GM19193 (cell line): Measurements from ENCODE around the gene EFHD2.

Experiments used
- POLR2A ChIP-seq: IDR thresholded peaks from 4 replicates; pipeline ENCODE4 v1.6.1; 2011; ENCODE audit not compliant: insufficient read depth, insufficient read length; ENCODE audit errors: extremely low read depth

The EFHD2 gene

DNA sequence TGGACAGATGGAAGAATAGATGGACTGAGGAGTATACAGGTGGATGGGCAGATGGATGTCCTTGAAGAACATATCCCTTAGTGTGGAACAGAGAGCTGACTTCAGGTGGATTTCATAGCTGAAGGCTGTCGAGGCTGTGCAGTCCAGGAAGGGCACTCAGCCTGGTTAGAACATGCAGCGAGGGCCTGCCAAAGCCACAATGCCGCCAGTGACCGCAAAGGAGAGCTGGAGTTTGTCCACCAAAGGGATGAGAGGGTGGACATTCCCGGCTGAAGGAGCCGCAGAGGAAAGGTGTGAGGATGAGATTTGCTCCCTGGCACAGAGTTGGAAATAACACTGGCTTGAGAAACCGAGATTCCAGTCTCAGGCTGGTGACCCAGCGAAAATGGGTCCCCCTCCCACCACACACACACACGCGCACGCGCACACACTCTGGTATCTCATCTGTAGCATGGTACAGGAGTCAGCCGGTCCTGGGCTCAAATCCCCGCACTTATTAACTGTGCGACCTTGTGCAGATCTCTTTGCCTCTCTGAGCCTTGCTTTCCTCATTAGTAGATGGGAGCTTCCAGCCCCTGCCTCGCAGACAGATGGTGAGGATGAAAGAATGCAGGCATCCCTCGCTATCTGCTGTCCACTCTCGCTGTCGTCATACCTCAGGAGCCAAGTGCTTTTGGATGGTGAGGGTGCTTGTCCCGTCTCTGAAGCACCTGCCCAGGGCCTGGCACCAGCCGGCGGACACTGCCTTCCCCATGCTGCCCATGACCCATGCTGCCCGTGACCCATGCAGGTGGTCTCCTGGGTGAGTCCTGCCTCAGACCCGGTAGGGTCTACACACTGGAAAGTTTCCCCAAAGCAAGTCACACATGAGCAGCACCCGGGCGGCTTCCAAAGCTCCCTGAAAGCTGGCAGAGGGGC, 26.8 kb upstream of the EFHD2 start:
- TF ChIP-seq POLR2A, result no peak

DNA sequence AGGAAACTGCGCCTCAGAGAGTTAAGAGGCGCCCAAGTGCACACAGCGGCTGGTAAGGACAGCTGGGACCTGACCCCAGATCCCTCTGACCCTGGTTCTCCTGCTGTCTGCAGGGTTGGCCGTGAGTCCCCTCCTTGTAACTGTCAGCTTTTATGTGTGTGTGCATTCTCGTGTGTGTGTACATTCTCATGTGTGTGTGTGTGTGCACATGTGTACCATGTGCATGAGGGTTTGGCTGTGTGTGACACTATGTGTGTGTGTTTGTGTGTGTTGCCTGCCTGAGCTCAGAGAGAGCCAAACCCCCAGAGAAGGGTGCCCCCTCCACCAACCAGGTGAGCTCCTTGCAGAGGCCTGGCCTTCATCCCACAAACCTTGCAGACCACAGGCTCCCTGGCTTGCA, 25.9 kb upstream of the EFHD2 start:
- no peak for TF ChIP-seq POLR2A

DNA sequence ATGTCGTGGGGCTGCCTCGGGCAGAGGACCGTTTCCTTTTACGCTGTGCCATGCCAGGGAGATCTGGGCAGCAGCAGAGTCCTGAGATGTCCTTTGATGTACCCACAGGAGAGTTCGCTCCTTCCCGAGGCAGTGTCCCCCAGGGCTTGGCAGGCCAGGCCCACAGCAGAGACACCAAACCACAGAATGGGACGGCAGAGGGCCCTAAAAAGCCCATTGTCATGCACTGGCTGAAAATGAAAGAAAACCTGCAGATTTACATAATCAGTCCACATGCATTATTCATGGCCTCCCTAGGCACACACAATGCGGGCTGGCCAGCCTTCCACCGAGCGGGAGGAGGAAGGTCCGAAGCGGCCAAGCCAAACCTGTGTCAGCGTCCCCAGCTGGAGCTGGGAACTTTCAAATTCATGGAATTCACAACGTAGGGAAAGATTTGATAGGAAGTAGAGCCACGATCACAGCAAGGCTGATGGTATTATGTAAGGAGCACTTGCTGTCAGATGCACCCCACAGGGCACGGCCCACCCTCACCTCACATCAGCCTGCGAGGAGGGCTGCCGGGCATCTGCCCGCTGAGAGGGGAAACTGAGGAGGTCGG, 25.3 kb upstream of the EFHD2 start:
- no peak for TF ChIP-seq POLR2A

DNA sequence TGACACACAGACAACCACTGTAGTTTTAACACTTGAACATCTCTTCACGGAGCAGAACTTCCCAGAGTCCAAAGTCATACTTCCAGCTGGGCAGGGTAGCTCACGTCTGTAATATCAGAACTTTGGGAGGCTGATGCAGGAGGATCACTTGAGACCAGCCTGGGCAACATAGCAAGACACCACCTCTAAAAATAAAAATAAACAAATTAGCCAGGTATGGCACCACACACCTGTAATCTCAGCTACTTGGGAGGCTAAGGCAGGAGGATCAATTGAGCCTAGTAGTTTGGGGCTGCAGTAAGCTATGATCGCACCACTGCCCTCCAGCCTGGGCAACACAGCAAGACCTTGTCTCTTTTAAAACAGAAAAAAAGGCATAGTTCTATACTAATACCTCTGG, 24.3 kb upstream of the EFHD2 start:
- no peak for TF ChIP-seq POLR2A

DNA sequence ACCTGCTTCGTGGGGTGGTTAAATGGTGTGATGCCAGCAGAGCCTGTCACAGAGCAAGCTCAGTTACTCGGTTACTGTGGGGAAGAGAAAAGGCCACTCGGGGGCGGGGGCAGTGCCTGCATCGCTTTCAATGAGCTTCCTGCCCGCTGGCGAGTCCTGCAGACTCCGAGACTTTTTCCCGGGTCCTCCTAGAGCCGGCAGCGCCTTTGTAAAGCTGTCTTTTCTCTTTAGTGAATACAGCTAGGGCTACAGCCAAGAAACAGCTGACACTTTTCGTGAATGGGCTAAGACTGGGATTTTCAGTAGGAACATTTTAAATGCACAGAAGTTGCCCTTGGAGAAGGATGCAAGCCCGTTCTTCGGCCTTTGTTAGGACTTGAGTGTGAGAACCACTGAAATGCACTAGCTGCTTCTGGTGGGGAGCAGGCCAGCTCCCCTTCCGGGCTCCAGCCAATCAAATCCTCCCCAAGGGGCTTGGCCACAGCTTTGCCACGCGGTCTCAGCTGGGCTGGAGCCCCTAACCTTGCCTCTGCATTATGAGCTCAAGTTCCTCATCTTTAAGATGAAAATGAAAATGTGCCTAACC, 23.4 kb upstream of the EFHD2 start:
- no peak for TF ChIP-seq POLR2A

DNA sequence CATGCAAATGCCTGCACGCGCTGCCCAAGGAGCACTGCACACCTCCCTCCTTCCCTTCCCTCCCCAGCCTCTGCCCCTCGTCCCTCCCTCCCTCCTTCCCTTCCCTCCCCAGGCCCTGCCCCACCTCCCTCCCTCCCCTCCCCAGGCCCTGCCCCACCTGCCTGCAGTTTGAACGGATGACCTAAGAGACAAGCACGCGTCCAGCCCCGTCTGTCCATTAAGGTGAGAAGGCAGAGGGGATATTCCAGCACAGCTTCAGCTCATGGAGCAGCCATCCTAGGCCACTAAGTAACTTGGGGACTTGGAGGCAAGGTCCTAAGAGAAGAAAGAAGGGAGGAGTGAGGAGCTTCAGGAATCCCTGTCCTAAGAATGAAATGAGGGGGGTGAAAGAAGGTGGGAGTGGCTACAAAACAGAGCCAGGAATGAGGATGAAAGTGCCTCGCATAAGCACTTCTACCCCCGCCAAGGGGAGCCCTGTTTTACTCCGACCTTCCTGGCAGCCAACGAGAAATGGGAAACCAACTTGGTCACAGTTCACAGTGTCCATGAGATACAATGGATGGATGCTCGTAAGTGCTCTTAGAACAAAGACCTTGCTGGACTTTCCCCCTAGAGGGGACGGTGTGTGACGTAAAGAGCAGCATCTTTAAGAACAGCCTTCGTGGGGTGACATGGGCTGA, 21.3 kb upstream of the EFHD2 start:
- TF ChIP-seq POLR2A, result no peak

DNA sequence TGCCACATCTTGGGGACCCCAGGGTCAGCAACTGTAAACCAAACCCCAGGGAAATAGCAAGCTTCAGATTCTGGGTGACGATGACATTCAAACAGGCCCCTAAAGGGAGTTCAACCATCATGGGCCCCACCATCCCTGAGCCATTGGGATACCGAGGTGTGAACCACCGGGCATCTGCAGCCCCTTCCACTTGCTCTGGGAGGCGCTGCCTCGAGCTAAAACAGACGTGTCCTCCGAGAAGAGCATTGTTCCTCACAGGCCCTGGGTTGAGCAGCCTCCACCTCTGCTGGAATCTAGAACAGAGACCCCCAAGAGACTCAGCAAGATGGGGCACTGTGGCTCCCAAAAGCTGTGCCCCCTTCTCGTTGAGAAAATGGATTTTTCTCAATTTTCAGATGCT, 19.0 kb upstream of the EFHD2 start:
- no peak for TF ChIP-seq POLR2A

DNA sequence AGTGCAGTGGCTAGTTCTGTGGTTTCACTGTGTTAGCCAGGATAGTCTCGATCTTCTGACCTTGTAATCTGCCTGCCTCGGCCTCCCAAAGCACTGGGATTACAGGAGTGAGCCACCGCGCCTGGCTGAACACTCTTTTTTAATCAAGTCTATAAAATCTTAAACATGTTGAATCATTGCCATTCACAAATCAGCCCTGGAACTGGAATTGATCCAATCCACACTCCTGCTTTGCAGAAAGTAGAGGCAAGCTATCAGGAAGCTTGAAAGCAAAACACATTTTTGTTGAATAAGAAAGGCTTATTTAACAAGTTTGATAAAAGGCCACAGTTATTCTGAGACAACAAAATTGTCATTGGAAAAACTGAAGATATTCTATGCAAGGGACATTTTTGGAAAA, 18.3 kb upstream of the EFHD2 start:
- no peak for TF ChIP-seq POLR2A

DNA sequence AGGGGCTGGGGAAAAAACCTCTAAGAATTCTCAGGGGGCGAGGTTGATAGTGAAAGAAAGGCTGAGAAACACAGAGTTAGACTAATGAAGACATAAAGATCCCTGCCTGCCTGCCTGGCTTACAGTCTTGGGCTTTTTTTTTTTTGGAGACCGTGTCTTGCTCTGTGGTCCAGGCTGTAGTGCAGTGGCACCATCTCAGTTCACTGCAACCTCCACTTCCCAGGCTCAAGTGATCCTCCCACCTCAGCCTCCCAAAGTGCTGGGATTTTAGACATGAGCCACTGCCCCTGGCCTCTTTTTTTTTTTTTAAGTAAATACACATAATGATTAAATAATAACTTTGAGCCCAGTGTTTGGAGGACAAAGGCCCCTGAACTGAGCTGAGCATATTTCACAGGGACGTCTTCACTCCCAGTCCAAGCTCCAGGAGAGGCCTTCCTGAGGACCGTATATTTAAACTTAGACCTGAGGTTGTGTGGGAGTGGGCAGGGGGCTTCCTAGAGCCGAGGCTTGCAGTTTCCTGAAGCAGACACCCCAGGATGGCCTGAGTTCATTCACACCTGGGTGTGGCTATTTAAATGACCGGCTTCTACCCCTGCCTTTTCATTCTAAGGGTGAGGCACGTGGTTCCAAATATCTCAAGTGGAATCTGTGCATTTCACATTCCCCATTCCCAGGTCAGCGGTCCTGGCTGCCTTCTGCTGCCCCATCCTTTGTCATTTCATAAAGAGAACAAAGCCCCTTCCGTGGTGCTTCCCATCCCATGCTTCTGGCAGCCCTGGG, 16.0 kb upstream of the EFHD2 start:
- no peak for TF ChIP-seq POLR2A

DNA sequence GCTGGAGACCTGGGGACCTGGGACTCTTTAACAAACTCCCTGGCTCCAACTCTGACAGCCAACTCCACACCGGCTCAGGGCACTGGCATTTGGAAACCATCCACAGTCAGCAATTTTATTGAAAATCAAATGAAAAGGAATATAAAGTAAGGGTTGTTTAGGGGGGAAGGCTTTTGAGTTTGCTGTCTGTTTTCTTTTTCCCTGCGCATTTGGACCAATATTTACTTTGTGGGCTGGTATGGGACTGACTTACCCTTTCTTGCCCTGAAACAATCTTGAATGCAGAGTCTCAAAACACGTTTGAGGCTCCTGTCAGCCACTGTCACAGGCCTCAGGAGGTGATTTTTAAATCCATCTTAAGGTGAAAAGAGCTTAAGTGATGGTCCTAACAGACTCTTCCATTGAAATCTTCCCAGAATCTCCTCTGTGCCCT, 15.4 kb upstream of the EFHD2 start:
- TF ChIP-seq POLR2A, result no peak

DNA sequence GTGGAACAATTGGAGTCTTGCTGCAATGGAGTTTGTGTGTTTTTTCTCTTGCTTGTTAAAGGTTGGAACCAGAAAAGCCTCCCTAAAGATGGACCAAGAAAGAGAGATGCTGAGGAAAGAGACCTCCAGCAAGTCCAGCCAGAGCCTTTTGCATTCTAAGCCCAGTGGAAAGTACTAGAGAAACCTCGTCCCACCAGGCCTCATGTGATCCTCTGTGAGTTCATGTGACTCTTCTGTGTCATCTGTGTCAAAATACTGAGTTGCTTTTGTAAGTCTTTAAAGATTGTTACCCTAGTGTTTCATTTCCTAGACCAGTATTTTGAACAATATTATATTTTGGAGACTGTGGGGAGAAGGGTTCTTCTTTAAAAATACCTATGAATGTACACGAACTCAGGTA, 12.5 kb upstream of the EFHD2 start:
- no peak for TF ChIP-seq POLR2A

DNA sequence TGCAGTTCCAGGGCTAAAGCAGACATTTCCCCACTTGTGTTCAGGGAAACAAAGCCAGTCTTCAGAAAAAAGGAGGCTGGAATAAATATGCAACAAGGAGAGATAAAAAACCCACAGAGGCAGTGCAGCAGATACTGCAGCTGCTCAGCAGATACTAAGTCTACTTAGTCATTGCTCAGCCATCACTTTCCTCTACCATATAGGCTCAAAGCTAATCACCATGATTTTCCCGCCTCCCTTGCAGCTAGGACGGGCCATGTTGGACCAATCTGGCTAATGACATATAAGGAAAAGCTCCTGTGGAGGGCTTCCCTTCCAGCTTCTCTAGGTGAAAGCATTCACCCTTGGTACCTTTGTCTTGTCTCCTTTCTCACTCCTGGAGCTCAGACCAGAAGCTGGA, 10.0 kb upstream of the EFHD2 start:
- no peak for TF ChIP-seq POLR2A

DNA sequence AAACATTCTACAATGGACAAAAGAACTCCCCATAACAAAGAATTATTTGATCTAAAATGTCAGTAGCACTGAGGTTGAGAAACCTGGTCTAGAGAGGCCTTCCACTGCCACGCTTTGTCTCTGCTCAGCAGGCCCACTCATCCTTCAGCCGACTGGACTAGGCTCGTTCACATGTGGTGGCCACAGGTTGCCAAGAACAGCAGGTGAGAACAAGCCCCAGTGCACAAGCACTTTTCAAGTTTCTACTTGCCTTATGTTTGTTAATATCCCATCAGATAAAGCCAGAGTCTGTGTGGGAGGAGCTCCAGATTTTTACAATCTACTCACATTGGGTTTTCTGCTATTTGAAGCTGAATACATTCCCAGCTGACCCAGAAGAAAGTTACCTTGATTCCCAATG, 9.1 kb upstream of the EFHD2 start:
- TF ChIP-seq POLR2A, result no peak

DNA sequence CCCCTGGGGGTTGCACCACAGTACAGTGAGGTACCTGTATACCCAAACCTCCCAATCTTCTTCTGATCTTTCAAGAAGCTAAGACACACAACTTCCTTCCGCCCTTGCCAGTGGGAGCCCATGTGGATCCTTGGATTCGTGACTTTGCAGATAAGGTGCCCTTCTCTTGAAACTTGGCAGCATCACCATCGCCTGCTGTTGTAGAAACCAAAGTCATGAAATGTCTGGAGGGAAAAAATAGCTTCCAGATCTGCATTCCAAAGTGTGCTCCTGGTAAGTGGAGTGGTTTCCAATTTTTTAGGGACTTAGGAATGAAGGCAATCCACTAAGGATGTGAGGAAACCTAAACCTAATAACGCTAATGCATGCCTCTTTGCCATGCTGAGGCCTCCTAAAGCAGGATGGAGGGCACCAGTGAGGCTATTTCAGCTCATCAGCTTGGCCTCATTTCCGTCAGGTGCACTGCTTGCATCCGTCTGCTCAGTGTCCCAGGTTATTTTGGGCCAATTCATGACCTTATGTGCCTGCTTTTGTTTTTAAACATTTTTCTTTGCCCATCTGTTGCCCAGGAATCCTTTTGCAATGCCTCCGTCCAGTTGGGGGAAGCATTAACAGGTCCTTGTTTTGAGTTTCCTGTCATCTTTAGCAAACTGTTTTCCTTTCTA, 8.2 kb upstream of the EFHD2 start:
- TF ChIP-seq POLR2A, result no peak

DNA sequence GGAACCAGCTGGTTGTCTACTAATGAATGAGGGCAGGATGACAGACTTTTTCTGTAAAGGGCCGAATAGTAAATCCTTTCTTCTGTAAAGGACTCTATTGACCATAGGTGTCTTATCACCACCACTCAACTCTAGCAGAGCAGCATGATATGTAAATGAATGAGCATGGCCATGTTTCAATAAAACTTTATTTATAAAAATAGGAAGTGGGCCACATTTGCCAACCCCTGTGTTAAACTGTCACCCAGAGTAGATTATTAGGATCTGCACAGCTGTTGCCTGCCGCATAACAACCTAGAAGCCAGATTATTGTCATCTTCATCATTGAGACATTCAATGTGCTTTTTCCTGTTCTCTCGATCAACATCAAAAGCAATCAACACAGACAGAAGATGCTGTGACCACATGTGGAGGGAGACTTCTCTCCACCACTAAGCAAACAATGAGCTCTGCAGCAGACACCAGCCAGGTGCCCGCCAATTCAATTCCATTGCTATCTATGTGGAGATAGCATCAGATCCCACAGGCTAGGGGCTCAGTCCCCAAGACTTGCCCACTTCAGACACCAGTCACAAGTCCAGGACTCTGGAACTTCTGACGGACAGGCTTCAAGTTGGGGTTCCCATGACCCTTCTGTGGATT, 6.8 kb upstream of the EFHD2 start:
- no peak for TF ChIP-seq POLR2A
